Small intestine (tissue), 7 donors: ENCODE data around the gene TSHZ2. TPM values are rescaled to one million over a fixed set of nuclear protein-coding genes. Genes with fewer than 3 reads are reported as not detected.

Source experiments
- DNase-seq, 2 donors: peaks; one replicate each; pipeline versions ENCODE4 v3.0.0 to v3.0.0-alpha.2; 2013
- FAIRE-seq: peaks from 2 replicates; lab custom pipeline; 2012; peaks lifted over from hg19 to GRCh38; lab: Jason Lieb, UNC
- H3K27ac ChIP-seq, 3 donors: one replicate each; pipeline ENCODE4 v1.5.1; 2013; ENCODE audit warnings: low read length in 2 of 3, mild to moderate bottlenecking in 2 of 3, control low read depth in 1 of 3, inconsistent platforms in 1 of 3, low read depth in 1 of 3, moderate library complexity in 1 of 3
- H3K27me3 ChIP-seq, 3 donors: one replicate each; pipeline ENCODE4 v1.6.1; 2013; ENCODE audit warnings: low read length in 3 of 3, inconsistent platforms in 1 of 3; ENCODE audit not compliant: control insufficient read depth in 3 of 3, insufficient read depth in 3 of 3
- H3K36me3 ChIP-seq, 3 donors: one replicate each; pipeline ENCODE4 v1.6.1; 2013; ENCODE audit warnings: low read length in 3 of 3, inconsistent platforms in 1 of 3, low read depth in 1 of 3, mild to moderate bottlenecking in 1 of 3, moderate library complexity in 1 of 3; ENCODE audit not compliant: control insufficient read depth in 3 of 3, insufficient read depth in 2 of 3
- H3K4me1 ChIP-seq, 3 donors: one replicate each; pipeline ENCODE4 v1.6.1; 2013; ENCODE audit warnings: low read length in 2 of 3, inconsistent platforms in 1 of 3, low read depth in 1 of 3, mild to moderate bottlenecking in 1 of 3, moderate library complexity in 1 of 3; ENCODE audit not compliant: control insufficient read depth in 3 of 3, insufficient read depth in 2 of 3
- H3K4me3 ChIP-seq, 3 donors: one replicate each; pipeline ENCODE4 v1.5.1; 2013; ENCODE audit warnings: low read length in 3 of 3, control low read depth in 1 of 3, inconsistent platforms in 1 of 3, low read depth in 1 of 3, mild to moderate bottlenecking in 1 of 3, moderate library complexity in 1 of 3
- H3K9me3 ChIP-seq, 2 donors: one replicate each; pipeline ENCODE4 v1.6.1; 2013; ENCODE audit warnings: low read depth in 1 of 2, low read length in 1 of 2; ENCODE audit not compliant: control insufficient read depth in 2 of 2, insufficient read depth in 1 of 2
- WGBS, 3 donors: extraction: QIAGEN DNeasy Blood & Tissue Kit; methylation state at CpG; one replicate each; pipeline ENCODE4 v1.1.7; 2013; 5-methylcytosine and 5-hydroxymethylcytosine counted together
- polyA plus RNA-seq, 4 donors: library from polyadenylated mRNA; stranded (reverse) in 3 of 4; unstranded in 1 of 4; fragments of 200-250 nt in 3 of 4; fragments of 120-200 nt in 1 of 4; gene quantifications; one replicate each; pipeline versions ENCODE4 v1.2.1 to v1.2.3, GENCODE V29; 2013
- donor health status: healthy with polysubstance abuse.
- donor health status: control.
- donor health status: control.
- donor health status: Bipolar disorder and iron deficiency.
- donor health status: healthy.

Gene TSHZ2
- polyA plus RNA-seq, 4 donors, result 0.67 to 4.4 (median 2.1) TPM

DNA sequence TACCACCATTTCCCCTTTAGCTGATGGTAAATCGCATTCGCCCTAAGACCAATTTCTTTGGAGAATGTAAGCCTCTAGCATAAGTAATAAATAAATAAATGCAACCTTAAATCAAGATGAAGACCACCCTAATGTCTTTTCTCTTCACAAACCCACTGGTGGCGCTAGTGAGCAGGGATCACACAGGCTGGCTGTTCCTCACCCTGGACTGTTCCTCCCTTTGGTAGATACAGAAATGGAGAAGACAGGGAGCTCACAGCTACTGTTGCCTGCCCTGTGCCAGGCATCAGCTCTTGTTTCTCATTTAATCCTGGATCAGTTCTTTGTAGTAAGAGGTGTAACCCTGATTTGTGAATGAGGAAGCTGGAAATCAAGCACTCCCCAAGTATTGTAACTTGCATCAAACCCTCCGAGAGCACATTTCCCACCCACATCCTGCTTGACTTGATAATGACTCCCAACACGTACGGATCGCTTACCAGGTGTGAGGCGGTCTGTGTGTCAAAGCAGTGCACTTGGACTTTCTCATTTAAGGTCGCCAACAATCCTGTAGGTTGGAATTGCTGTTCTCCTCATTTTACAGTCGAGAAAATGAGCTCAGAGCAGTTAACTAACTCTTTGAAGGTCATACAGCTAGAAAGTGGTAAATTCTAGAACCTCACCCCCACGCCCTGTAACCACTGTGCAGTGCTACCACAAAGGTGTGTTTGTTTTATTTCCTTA is 236.1 kb downstream of the TSHZ2 start:
- Histone ChIP-seq H3K27me3 (no peaks in the 10 kb centered on the region), H3K4me1 (no peaks in the 10 kb centered on the region), H3K9me3 (no peaks in the 10 kb centered on the region), H3K4me3 (no peak overlapping the region), H3K27ac (no peak overlapping the region), H3K36me3 (no peaks in the 10 kb centered on the region)
- 74 to 86% (median 79%) methylated on average over 11 of the region's 11 CpGs for WGBS, 3 donors
- DNase-seq, result no peak
- no peak for FAIRE-seq

- no peaks in the 10 kb centered on the region for H3K36me3 ChIP-seq
- H3K4me3 ChIP-seq, result no peak overlapping the region
- WGBS, 3 donors, result 79 to 82% (median 80%) methylated on average over 13 of the region's 13 CpGs
- no peaks in the 10 kb centered on the region for H3K4me1 ChIP-seq
- H3K27ac ChIP-seq, result no peak overlapping the region
- no peaks in the 10 kb centered on the region for H3K9me3 ChIP-seq
- FAIRE-seq, result no peak
- no peak for DNase-seq
- H3K27me3 ChIP-seq, result no peaks in the 10 kb centered on the region
Observed at GRCh38 chr20:53210041-53210440, 237.9 kb downstream of the TSHZ2 start.

DNA sequence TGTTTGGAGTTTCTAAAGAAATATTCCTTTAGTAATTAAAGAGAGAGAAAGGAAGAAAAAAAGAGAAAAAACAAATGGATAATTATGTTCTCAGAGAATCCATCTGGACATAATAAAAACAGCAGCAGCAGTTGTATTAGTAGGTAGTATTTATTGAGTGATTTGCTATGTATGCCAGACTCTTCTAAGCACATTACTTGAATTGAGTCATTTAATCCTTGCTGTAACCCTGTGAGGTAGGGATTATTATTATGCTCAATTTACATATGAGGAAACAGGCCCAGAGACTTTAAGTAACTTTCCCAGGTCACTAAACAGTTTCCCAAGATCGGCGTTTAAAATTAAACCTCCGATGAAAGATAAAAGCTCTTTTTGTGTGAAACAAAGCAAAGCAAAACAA is 238.8 kb downstream of the TSHZ2 start:
- WGBS, 3 donors, result 89 to 94% (median 94%) methylated on average over 3 of the region's 3 CpGs
- Histone ChIP-seq H3K9me3 (no peaks in the 10 kb centered on the region), H3K27me3 (no peaks in the 10 kb centered on the region), H3K36me3 (no peaks in the 10 kb centered on the region), H3K4me3 (no peak overlapping the region), H3K4me1 (no peaks in the 10 kb centered on the region), H3K27ac (no peak overlapping the region)
- DNase-seq (no peak), FAIRE-seq (no peak)

DNA sequence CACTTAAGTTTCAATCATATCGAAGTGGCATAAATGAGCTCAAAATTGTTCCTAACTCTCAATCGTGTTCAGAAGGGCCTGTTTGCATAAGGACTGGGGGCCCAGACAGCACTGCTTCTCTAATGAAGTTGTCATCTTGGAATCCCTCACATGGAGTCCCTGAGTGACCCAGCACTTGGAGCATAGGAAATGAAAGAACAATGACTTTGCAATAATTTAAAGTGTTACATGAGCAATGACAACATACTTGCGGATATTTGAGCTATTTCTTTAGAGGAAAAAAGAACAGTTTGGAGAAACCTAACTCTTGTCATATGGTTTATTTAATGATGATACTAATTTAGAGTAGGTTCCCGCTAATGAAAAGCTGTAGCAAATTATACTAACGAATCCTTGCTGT is 239.9 kb downstream of the TSHZ2 start:
- DNase-seq (no peak), FAIRE-seq (no peak)
- WGBS, 3 donors, result 81 to 86% (median 82%) methylated on average over 5 of the region's 5 CpGs
- Histone ChIP-seq H3K4me3 (no peak overlapping the region), H3K36me3 (no peaks in the 10 kb centered on the region), H3K27me3 (peaks cover 0 to 4% (median 0%) of the 10 kb centered on the region in 3 donors), H3K27ac (no peak overlapping the region), H3K4me1 (no peaks in the 10 kb centered on the region), H3K9me3 (no peaks in the 10 kb centered on the region)

- Histone ChIP-seq H3K9me3 (no peaks in the 10 kb centered on the region), H3K36me3 (no peaks in the 10 kb centered on the region), H3K27me3 (peaks cover 0 to 5% (median 0%) of the 10 kb centered on the region in 3 donors), H3K27ac (no peak overlapping the region), H3K4me1 (no peaks in the 10 kb centered on the region), H3K4me3 (no peak overlapping the region)
- FAIRE-seq, result no peak
- WGBS, 3 donors, result 95 to 96% (median 96%) methylated on average over 7 of the region's 7 CpGs
- no peak for DNase-seq
Observed at GRCh38 chr20:53214392-53214791, 242.2 kb downstream of the TSHZ2 start.

DNA sequence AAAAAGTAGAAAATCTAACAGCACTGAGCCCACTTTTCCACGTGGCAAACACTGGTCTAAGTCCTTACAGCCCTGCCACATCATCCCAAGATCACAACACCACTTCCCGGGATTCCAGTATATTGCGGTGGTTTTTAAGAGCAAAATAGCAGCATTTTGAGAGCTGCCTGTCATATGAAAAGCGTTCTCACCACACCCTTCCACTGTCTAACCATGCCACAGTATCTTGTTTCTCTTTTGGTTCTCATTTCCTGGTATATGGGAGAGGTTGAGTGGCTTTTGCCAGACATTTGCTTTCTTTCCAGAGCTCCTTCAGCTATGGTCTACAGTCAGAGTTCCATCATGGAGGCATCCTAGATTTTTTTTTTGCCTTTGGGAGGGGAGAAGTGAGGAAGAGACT is 243.0 kb downstream of the TSHZ2 start:
- Histone ChIP-seq H3K36me3 (no peaks in the 10 kb centered on the region), H3K27me3 (peaks cover 0 to 5% (median 0%) of the 10 kb centered on the region in 3 donors), H3K4me1 (no peaks in the 10 kb centered on the region), H3K4me3 (no peak overlapping the region), H3K27ac (no peak overlapping the region), H3K9me3 (no peaks in the 10 kb centered on the region)
- FAIRE-seq (no peak), DNase-seq (peak in 1 of 2 donors; percentile 17)
- WGBS, 3 donors, result 42 to 69% (median 50%) methylated on average over 4 of the region's 4 CpGs

GRCh38 chr20:53216478-53216855 is 244.3 kb downstream of the TSHZ2 start:
- no peak for DNase-seq
- no peak overlapping the region for H3K27ac ChIP-seq

GRCh38 chr20:53216856-53217576 is 244.9 kb downstream of the TSHZ2 start:
- Histone ChIP-seq H3K27me3 (peaks cover 0 to 5% (median 0%) of the 10 kb centered on the region in 3 donors), H3K4me3 (peak overlapping the region in 1 of 3 donors; percentile 3), H3K36me3 (no peaks in the 10 kb centered on the region), H3K9me3 (no peaks in the 10 kb centered on the region), H3K27ac (no peak overlapping the region), H3K4me1 (no peaks in the 10 kb centered on the region)
- WGBS, 3 donors, result 12 to 20% (median 16%) methylated on average over 32 of the region's 32 CpGs
- FAIRE-seq (no peak), DNase-seq (peak; percentile 58 to 72)

More at GRCh38 chr20:53216478-53216855, 244.3 kb downstream of the TSHZ2 start:
- H3K36me3 ChIP-seq, result no peaks in the 10 kb centered on the region
- no peaks in the 10 kb centered on the region for H3K9me3 ChIP-seq
- no peaks in the 10 kb centered on the region for H3K4me1 ChIP-seq
- no peak overlapping the region for H3K4me3 ChIP-seq
- peaks cover 0 to 5% (median 0%) of the 10 kb centered on the region in 3 donors for H3K27me3 ChIP-seq
- FAIRE-seq, result no peak
- 89 to 93% (median 93%) methylated on average over 2 of the region's 2 CpGs for WGBS, 3 donors
